IMR-90 (cell line): ENCODE data around the gene ISCU. TPM values are rescaled to one million over a fixed set of nuclear protein-coding genes. Genes with fewer than 3 reads are reported as not detected.
"Not testable (repeated sequence)": the region's sequence is repeated elsewhere in the genome, so short reads cannot be mapped to it uniquely, and the experiment has no call there.

Experiments used
- ATAC-seq: fragments of 200-7000 bp; cut with Tn5 transposase; 2 replicates; pipeline ENCODE4 v1.9.1; 2020; ENCODE audit warnings: low read depth, mild to moderate bottlenecking, moderate library complexity
- BruUV-seq: library from RNA; stranded (reverse); fragments of 400-500 nt; replicated peaks from 2 replicates; lab custom pipeline; 2021; lab: Mats Ljungman, UMichigan
- CTCF ChIA-PET: fragments of 300-600 bp; formaldehyde crosslinking; extraction: SDS; loops from one replicate; lab custom pipeline; 2021; ENCODE audit warnings: antibody characterized with exemption; lab: Yijun Ruan, JAX
- POLR2A ChIA-PET: fragments of 300-600 bp; sonication (Branson Sonifier 250); formaldehyde crosslinking; loops from one replicate; lab custom pipeline; 2022; ENCODE audit warnings: antibody characterized with exemption; ENCODE audit not compliant: unreplicated experiment; lab: Charles Lee
- DNase-seq: peaks from one replicate; pipeline ENCODE4 v3.0.0; 2013
- H2AFZ ChIP-seq: replicated peaks from 2 replicates; pipeline ENCODE3; 2013; ENCODE audit warnings: low read length, mild to moderate bottlenecking; ENCODE audit not compliant: poor library complexity
- H2AK5ac ChIP-seq: 2 replicates; pipeline ENCODE4 v1.6.1; 2013; ENCODE audit warnings: low read depth, low read length, inconsistent platforms
- H2AK9ac ChIP-seq: replicated peaks from 2 replicates; pipeline ENCODE3; 2013; ENCODE audit warnings: mild to moderate bottlenecking, low read depth, low read length, moderate library complexity; ENCODE audit not compliant: poor library complexity
- H2BK120ac ChIP-seq: 2 replicates; pipeline ENCODE4 v1.6.1; 2013; ENCODE audit warnings: low read depth, low read length, inconsistent platforms
- H2BK15ac ChIP-seq: 3 replicates; pipeline ENCODE4 v1.6.1; 2013; ENCODE audit warnings: low read depth, low read length, inconsistent platforms
- H2BK20ac ChIP-seq: 2 replicates; pipeline ENCODE4 v1.6.1; 2013; ENCODE audit warnings: low read depth, mild to moderate bottlenecking, inconsistent platforms, low read length, moderate library complexity
- H2BK5ac ChIP-seq: 2 replicates; pipeline ENCODE4 v1.6.1; 2013; ENCODE audit warnings: mild to moderate bottlenecking, low read depth, low read length, inconsistent platforms; ENCODE audit not compliant: poor library complexity, severe bottlenecking
- H3K14ac ChIP-seq: replicated peaks from 2 replicates; pipeline ENCODE4 v1.6.1; 2013; ENCODE audit warnings: low read depth, low read length, inconsistent platforms
- H3K18ac ChIP-seq: 2 replicates; pipeline ENCODE4 v1.6.1; 2013; ENCODE audit warnings: low read depth, low read length, control low read depth
- H3K23ac ChIP-seq: 2 replicates; pipeline ENCODE4 v1.6.1; 2013; ENCODE audit warnings: low read depth, low read length, inconsistent platforms
- H3K27ac ChIP-seq: 2 replicates; pipeline ENCODE4 v1.5.1; 2013; ENCODE audit warnings: mild to moderate bottlenecking, control low read depth, low read length; ENCODE audit not compliant: insufficient read depth
- H3K27me3 ChIP-seq: 2 replicates; pipeline ENCODE4 v1.6.1; 2013; ENCODE audit warnings: low read length; ENCODE audit not compliant: control insufficient read depth, insufficient read depth
- H3K36me3 ChIP-seq: 2 replicates; pipeline ENCODE4 v1.6.1; 2013; ENCODE audit warnings: low read length, mixed read lengths; ENCODE audit not compliant: control insufficient read depth, insufficient read depth
- H3K4ac ChIP-seq: 2 replicates; pipeline ENCODE4 v1.6.1; 2013; ENCODE audit warnings: low read depth, low read length, inconsistent platforms
- H3K4me1 ChIP-seq: 2 replicates; pipeline ENCODE4 v1.6.1; 2013; ENCODE audit warnings: low read length, mixed read lengths; ENCODE audit not compliant: control insufficient read depth, insufficient read depth
- H3K4me2 ChIP-seq: 2 replicates; pipeline ENCODE4 v1.6.1; 2013; ENCODE audit warnings: low read depth, mild to moderate bottlenecking, control low read depth, low read length, moderate library complexity
- H3K4me3 ChIP-seq: 2 replicates; pipeline ENCODE4 v1.5.1; 2013; ENCODE audit warnings: low read depth, mild to moderate bottlenecking, control low read depth, low read length, moderate library complexity; ENCODE audit not compliant: insufficient read depth
- H3K56ac ChIP-seq: 2 replicates; pipeline ENCODE4 v1.6.1; 2013; ENCODE audit warnings: low read length, inconsistent platforms; ENCODE audit not compliant: insufficient read depth; ENCODE audit errors: extremely low read depth
- H3K79me1 ChIP-seq, 2 experiments: 2 replicates each; pipeline ENCODE4 v1.6.1; 2013; ENCODE audit warnings: low read length in 2 of 2, inconsistent platforms in 1 of 2, low read depth in 1 of 2
- H3K9ac ChIP-seq: 2 replicates; pipeline ENCODE4 v1.6.1; 2013; ENCODE audit warnings: low read depth, low read length, control low read depth
- H3K9me1 ChIP-seq: 2 replicates; pipeline ENCODE4 v1.6.1; 2013; ENCODE audit warnings: low read length, inconsistent platforms; ENCODE audit not compliant: insufficient read depth
- H3K9me3 ChIP-seq: 2 replicates; pipeline ENCODE4 v1.6.1; 2013; ENCODE audit warnings: low read length; ENCODE audit not compliant: control insufficient read depth, insufficient read depth
- H4K20me1 ChIP-seq: 2 replicates; pipeline ENCODE4 v1.6.1; 2013; ENCODE audit warnings: low read length, inconsistent platforms; ENCODE audit not compliant: insufficient read depth
- H4K5ac ChIP-seq: 2 replicates; pipeline ENCODE4 v1.6.1; 2013; ENCODE audit warnings: mild to moderate bottlenecking, low read depth, low read length, control low read depth
- H4K8ac ChIP-seq, 2 experiments: 2 replicates each; pipeline ENCODE4 v1.6.1; 2013; ENCODE audit warnings: low read depth in 2 of 2, low read length in 2 of 2, control low read depth in 1 of 2, inconsistent platforms in 1 of 2
- H4K91ac ChIP-seq: 2 replicates; pipeline ENCODE4 v1.6.1; 2013; ENCODE audit warnings: low read depth, low read length, inconsistent platforms; ENCODE audit not compliant: insufficient read depth
- WGBS, 2 experiments: methylation state at CpG; one replicate each; pipeline versions ENCODE4 v1.1.5 to v1.1.7; 2013; ENCODE audit warnings: missing lambda C conversion rate in 2 of 2; ENCODE audit not compliant: insufficient read length in 1 of 2; ENCODE audit errors: extremely low coverage in 2 of 2; 5-methylcytosine and 5-hydroxymethylcytosine counted together
- dilution Hi-C: fragments of 300-500 bp; cut with HindIII; formaldehyde crosslinking; loops from one replicate; pipeline ENCODE4 v1.14.3; 2018; ENCODE audit warnings: low sequenced_read_pairs; ENCODE audit not compliant: unreplicated experiment
- in situ Hi-C: fragments of 300-500 bp; cut with MboI; formaldehyde crosslinking; loops from 3 replicates; pipeline ENCODE4 v1.14.3; 2019; ENCODE audit warnings: low sequenced_read_pairs, inconsistent platforms, mixed read lengths
- intact Hi-C: fragments of 100-400 bp; cut with micrococcal nuclease; formaldehyde crosslinking; loops from 2 replicates; pipeline ENCODE4 v1.10.0; 2022
- polyA plus RNA-seq, 3 experiments: library from polyadenylated mRNA; depleted of rRNA; stranded (reverse); fragments of >200 nt; gene quantifications; 2 replicates each; pipeline ENCODE4 v1.2.3, GENCODE V29; 2012; ENCODE audit warnings: low replicate concordance in 1 of 3
- total RNA-seq: library from RNA; depleted of rRNA; stranded (reverse); fragments of >200 nt; gene quantifications from 2 replicates; pipeline ENCODE4 v1.2.3, GENCODE V29; 2012

Gene ISCU
- total and polyA plus RNA-seq, 2 of the 4 experiments (the other 2 are of a cell fraction), result 52.7 to 87.2 TPM

DNA sequence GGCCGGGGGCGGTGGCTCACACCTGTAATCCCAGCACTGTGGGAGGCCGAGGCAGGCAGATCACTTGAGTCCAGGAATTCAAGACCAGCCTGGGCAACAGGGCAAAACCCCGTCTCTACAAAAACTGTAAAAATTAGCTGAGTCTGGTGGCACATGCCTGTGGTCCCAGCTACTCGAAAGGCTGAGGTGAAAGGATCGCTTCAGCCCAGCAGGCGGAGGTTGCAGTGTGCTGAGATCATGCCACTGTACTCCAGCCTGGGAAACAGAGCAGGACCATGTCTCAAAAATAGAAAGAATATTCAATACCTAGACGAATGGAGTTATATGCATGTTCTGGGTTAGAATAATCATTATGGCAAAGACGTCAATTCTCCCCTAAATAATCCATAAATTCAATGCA is 7.0 kb upstream of the ISCU start:
- H3K23ac ChIP-seq, intact Hi-C loops, H3K14ac ChIP-seq, ATAC-seq, H3K36me3 ChIP-seq, H2AFZ ChIP-seq, H3K18ac ChIP-seq, H3K27me3 ChIP-seq, dilution Hi-C loops, H2AK9ac ChIP-seq, POLR2A ChIA-PET, H3K4me1 ChIP-seq, DNase-seq, H2BK20ac ChIP-seq, H2BK5ac ChIP-seq, H4K5ac ChIP-seq, H3K4me2 ChIP-seq, H3K4me3 ChIP-seq, H4K91ac ChIP-seq, H3K9me1 ChIP-seq, H2BK15ac ChIP-seq, H4K8ac ChIP-seq, H3K9ac ChIP-seq, H3K9me3 ChIP-seq, H3K27ac ChIP-seq, in situ Hi-C loops, BruUV-seq, H3K4ac ChIP-seq, H3K56ac ChIP-seq, H2AK5ac ChIP-seq, H2BK120ac ChIP-seq: not testable (repeated sequence)
- peaks cover 0 to 41% of the 10 kb centered on the region in 2 experiments; a peak in 2 of 4 replicates for H3K79me1 ChIP-seq
- WGBS, 2 experiments, result 97% methylated on average over 4 of the region's 9 CpGs; no CpG with 5 or more reads in 1 of the 2 experiments
- peaks cover 51% of the 10 kb centered on the region for H4K20me1 ChIP-seq
- CTCF ChIA-PET, result interaction anchor here (0.6 kb wide), 1 partner anchor 19 kb away, joined by 7 read pairs; no protein-coding TSS in a partner anchor
